ENCODE data around the gene M1AP. TPM values are rescaled to one million over a fixed set of nuclear protein-coding genes. Genes with fewer than 3 reads are reported as not detected.
A peak's percentile ranks its signal among the peaks of the same experiment; 100 is the strongest.

Gene M1AP
- total RNA-seq, 1 donor from 2014 or later = 0.75 TPM

GRCh38 chr2:74553892-74554819 is 94.0 kb downstream of the M1AP start, which contains the start of the genes DOK1 and LOXL3:
Gene DOK1 (plus strand): TSS chr2:74554720. CDS start chr2:74554755, 35 bp downstream.
Gene LOXL3 (minus strand): TSS chr2:74553942. CDS start chr2:74552634, 1,308 bp downstream.
- H3K4me3 ChIP-seq = peak within 1 kb of the TSS; percentile 97
- Mint-ChIP-seq H3K4me3 (peak within 1 kb of the TSS; percentile 95), H3K4me1 (peaks cover 15% of the 10 kb centered on the region), H3K9me3 (no peaks in the 10 kb centered on the region), H3K27me3 (ENCODE audit: insufficient read depth, low read depth) (peaks cover 33% of the 10 kb centered on the region), H3K36me3 (peaks cover 16% of the 10 kb centered on the region), H3K27ac (peak within 1 kb of the TSS; percentile 95)
- peaks cover 44% of the 10 kb centered on the region for H3K27me3 ChIP-seq
- H3K79me2 ChIP-seq (ENCODE audit: low read depth) = peaks cover 15% of the 10 kb centered on the region
- DNase-seq (ENCODE audit: low spot score) = peak; percentile 96
- H3K27ac ChIP-seq = peak within 1 kb of the TSS; percentile 93
- H3K9me3 ChIP-seq (ENCODE audit: low read depth) = no peaks in the 10 kb centered on the region
- TF ChIP-seq CTCF (IDR thresholded peaks at IDR 0.05) (no peak), EZH2 (IDR thresholded peaks at IDR 0.05) (no peak), EZH2phosphoT487 (IDR thresholded peaks at IDR 0.05) (no peak)
- H3K4me1 ChIP-seq = peaks cover 14% of the 10 kb centered on the region
- peak within 1 kb of the TSS; percentile 88 for H3K4me2 ChIP-seq
- H3K36me3 ChIP-seq = no peaks in the 10 kb centered on the region
- peaks cover 22% of the 10 kb centered on the region for H4K20me1 ChIP-seq (ENCODE audit: low read depth)
- H3K9ac ChIP-seq = peak within 1 kb of the TSS; percentile 39
- peak within 1 kb of the TSS; percentile 92 for H2AFZ ChIP-seq (replicated peaks)
- H3F3A ChIP-seq (ENCODE audit: low read depth) = peaks cover 35% of the 10 kb centered on the region

GRCh38 chr2:74552914-74553811 is 95.0 kb downstream of the M1AP start:
- Mint-ChIP-seq H3K27me3 (ENCODE audit: insufficient read depth, low read depth) (peaks cover 29% of the 10 kb centered on the region), H3K27ac (peak overlapping the region; percentile 95), H3K36me3 (peaks cover 19% of the 10 kb centered on the region), H3K9me3 (no peaks in the 10 kb centered on the region), H3K4me1 (peaks cover 20% of the 10 kb centered on the region), H3K4me3 (peak overlapping the region; percentile 95)
- peaks cover 15% of the 10 kb centered on the region for H3K79me2 ChIP-seq (ENCODE audit: low read depth)
- peaks cover 35% of the 10 kb centered on the region for H3F3A ChIP-seq (ENCODE audit: low read depth)
- H2AFZ ChIP-seq (replicated peaks) = peak overlapping the region; percentile 67
- peaks cover 54% of the 10 kb centered on the region for H3K27me3 ChIP-seq
- TF ChIP-seq EZH2phosphoT487 (IDR thresholded peaks at IDR 0.05) = no peak
- no peak for TF ChIP-seq EZH2 (IDR thresholded peaks at IDR 0.05)
- TF ChIP-seq CTCF (IDR thresholded peaks at IDR 0.05) = no peak
- H3K36me3 ChIP-seq = no peaks in the 10 kb centered on the region
- H4K20me1 ChIP-seq (ENCODE audit: low read depth) = peaks cover 22% of the 10 kb centered on the region
- DNase-seq (ENCODE audit: low spot score) = peak; percentile 76
- H3K4me3 ChIP-seq = peak overlapping the region; percentile 97
- H3K9me3 ChIP-seq (ENCODE audit: low read depth) = no peaks in the 10 kb centered on the region
- H3K4me2 ChIP-seq = peak overlapping the region; percentile 88
- no peak overlapping the region for H3K27ac ChIP-seq
- peak overlapping the region; percentile 20 for H3K9ac ChIP-seq
- H3K4me1 ChIP-seq = peaks cover 16% of the 10 kb centered on the region

DNA sequence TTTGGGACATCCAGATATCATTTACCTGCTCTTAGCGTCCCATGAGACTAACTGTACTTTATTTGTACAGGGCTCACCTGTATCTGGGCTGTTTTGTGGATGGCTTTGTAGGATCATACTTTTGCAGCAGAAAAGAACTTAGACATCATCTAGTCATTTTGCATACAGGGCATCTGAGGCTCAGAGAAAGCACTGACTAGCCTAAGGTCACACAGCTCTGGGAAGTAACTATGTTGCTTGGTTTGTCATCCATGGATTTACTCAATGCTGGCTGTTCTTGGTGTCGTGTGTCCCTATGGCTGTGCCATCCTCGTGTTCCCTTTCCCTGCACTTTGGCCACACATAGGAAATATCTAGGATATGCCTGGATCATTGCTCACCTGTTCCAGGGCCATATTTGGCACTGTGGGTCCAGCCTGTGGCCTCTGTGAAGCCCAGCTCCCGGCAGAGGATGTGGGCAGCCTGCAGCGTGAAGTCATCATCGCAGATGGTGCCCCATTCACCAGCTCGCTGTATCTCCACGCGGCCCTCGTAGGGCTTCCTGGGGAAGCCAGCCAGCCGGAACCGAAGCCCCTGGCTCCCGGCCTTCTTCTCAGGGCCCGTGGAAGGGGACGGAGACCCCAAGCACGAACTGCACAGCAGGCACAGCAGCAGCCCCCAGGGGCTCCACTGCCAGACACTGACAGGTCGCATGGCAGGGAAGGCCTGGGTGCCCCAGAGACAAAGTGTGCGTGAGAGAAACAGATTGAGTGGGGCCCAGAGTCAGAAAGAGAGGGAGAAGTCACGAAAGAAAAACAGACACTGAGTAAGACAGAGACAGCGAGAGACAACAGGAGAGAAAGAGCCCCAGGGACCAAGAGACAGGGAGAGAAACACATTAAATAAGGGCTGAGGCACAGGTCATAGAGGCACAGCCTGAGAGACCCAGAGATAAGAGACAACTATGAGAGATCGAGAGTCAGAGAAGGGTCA is 95.9 kb downstream of the M1AP start:
- Mint-ChIP-seq H3K4me3 (peak overlapping the region; percentile 95), H3K27ac (peak overlapping the region; percentile 22), H3K9me3 (no peaks in the 10 kb centered on the region), H3K36me3 (peaks cover 25% of the 10 kb centered on the region), H3K4me1 (peaks cover 23% of the 10 kb centered on the region), H3K27me3 (ENCODE audit: insufficient read depth, low read depth) (peaks cover 27% of the 10 kb centered on the region)
- peak overlapping the region; percentile 97 for H3K4me3 ChIP-seq
- H3K36me3 ChIP-seq = no peaks in the 10 kb centered on the region
- H4K20me1 ChIP-seq (ENCODE audit: low read depth) = peaks cover 26% of the 10 kb centered on the region
- H3K79me2 ChIP-seq (ENCODE audit: low read depth) = peaks cover 15% of the 10 kb centered on the region
- no peak overlapping the region for H2AFZ ChIP-seq (replicated peaks)
- peaks cover 40% of the 10 kb centered on the region for H3F3A ChIP-seq (ENCODE audit: low read depth)
- TF ChIP-seq EZH2phosphoT487 (IDR thresholded peaks at IDR 0.05) (no peak), CTCF (IDR thresholded peaks at IDR 0.05) (no peak), EZH2 (IDR thresholded peaks at IDR 0.05) (no peak)
- H3K27me3 ChIP-seq = peaks cover 63% of the 10 kb centered on the region
- peak overlapping the region; percentile 88 for H3K4me2 ChIP-seq
- no peak overlapping the region for H3K9ac ChIP-seq
- no peak for DNase-seq (ENCODE audit: low spot score)
- H3K4me1 ChIP-seq = peaks cover 16% of the 10 kb centered on the region
- no peak overlapping the region for H3K27ac ChIP-seq
- no peaks in the 10 kb centered on the region for H3K9me3 ChIP-seq (ENCODE audit: low read depth)

All from neural progenitor cell (in vitro differentiated cells).